Fibroblast of villous mesenchyme (primary cell): ENCODE results near the gene TLR9. TPM values are rescaled to one million over a fixed set of nuclear protein-coding genes. Genes with fewer than 3 reads are reported as not detected.

Experiments
- DNase-seq: peaks from one replicate; pipeline ENCODE4 v3.0.0-alpha.2; 2010; ENCODE audit warnings: low read depth
- H3K4me3 ChIP-seq: 2 replicates; pipeline ENCODE4 v1.5.1; 2011; ENCODE audit warnings: low read depth, mild to moderate bottlenecking, low read length
- total RNA-seq: library from RNA; depleted of rRNA; stranded (reverse); fragments of >200 nt; gene quantifications from 2 replicates; pipeline ENCODE4 v1.2.3, GENCODE V29; 2012
- TF ChIP-seq, protein P1 (sequence below): IDR thresholded peaks from 2 replicates; pipeline ENCODE4 v1.5.1; 2012; ENCODE audit warnings: low read depth, mild to moderate bottlenecking, low read length; ENCODE audit not compliant: insufficient read depth

TLR9 gene
- total RNA-seq, 1 donor, result not detected

DNA sequence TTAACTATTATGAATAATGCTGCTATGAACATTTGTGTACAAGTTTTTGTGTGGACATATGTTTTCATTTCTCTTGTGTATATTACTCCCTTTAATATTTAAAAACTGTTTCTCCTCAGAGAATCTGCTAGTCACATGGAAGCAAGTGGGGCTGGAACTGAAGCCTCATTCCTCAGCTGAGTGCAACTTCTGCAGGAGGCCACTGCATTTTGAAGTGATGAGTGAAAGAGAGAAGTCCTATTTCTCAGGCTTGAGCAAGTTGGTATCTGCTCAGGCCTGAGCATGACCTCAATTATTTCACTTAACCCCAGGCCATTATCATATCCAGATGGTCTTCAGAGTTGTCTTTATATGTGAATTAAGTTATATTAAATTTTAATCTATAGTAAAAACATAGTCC lies 11.5 kb downstream of the TLR9 start:
- TF ChIP-seq, protein P1, sequence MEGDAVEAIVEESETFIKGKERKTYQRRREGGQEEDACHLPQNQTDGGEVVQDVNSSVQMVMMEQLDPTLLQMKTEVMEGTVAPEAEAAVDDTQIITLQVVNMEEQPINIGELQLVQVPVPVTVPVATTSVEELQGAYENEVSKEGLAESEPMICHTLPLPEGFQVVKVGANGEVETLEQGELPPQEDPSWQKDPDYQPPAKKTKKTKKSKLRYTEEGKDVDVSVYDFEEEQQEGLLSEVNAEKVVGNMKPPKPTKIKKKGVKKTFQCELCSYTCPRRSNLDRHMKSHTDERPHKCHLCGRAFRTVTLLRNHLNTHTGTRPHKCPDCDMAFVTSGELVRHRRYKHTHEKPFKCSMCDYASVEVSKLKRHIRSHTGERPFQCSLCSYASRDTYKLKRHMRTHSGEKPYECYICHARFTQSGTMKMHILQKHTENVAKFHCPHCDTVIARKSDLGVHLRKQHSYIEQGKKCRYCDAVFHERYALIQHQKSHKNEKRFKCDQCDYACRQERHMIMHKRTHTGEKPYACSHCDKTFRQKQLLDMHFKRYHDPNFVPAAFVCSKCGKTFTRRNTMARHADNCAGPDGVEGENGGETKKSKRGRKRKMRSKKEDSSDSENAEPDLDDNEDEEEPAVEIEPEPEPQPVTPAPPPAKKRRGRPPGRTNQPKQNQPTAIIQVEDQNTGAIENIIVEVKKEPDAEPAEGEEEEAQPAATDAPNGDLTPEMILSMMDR, result no peak
- no peak overlapping the region for H3K4me3 ChIP-seq
- no peak for DNase-seq

DNA sequence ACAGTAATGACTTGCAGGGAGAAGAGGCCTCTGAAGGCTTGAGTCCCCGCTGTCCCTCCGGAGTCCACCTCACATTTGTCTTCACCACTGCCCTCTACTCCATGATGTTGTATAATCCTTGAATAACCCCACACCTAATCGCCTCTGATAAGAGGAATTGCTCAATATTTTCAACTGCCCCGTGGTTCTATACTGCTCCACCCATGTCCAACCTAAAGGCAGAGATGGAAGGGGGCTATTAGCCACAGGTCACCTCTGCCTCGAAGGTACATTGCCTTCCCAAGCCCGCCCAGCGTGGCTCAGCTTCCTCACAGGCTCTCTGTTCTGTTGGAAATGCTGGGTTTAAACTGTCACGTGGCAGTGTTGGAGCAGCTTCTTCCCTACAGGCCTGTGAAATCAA lies 12.4 kb downstream of the TLR9 start:
- TF ChIP-seq, protein P1, result no peak
- no peak for DNase-seq
- no peak overlapping the region for H3K4me3 ChIP-seq

DNA sequence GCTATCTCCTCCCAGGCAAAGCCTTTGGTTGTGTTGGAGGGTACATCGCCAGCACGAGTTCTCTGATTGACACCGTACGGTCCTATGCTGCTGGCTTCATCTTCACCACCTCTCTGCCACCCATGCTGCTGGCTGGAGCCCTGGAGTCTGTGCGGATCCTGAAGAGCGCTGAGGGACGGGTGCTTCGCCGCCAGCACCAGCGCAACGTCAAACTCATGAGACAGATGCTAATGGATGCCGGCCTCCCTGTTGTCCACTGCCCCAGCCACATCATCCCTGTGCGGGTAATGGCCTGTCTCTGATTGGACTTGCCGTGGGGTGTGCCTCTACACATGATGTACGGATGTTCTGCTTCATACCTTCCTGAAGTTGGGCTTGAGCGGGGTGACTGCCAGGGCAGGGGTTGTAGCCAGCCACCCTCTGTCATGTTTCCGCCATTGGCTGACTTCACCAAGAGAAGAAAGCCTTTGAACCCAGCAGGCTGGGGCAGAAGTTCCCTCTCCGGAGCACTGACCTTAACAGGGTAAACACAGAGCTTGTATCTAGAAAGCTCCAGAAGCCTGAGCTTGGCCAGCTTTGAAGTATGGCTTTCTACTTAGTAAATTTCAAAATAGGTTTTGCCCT lies 14.1 kb downstream of the TLR9 start:
- no peak for DNase-seq
- H3K4me3 ChIP-seq, result no peak overlapping the region
- TF ChIP-seq, protein P1, result no peak

DNA sequence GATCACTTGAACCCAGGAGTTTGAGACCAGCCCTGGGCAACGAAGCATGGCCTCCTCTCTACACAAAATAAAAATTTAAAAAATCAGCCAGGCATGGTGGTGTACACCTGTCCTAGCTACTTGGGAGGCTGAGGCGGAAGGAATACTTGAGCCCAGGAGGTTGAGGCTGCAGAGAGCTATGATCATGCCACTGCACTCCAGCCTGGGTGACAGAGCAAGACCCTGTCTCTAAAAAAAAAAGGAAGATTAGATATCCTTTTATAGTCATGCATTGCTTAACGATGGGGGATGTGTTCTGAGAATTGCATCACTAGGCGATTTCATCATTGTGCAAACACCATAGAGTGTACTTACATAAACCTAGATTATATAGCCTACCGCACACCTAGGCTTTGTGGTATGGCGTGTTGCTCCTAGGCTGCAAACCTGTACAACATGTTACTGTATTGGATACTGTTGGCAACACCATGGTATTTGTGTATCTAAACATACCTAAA lies 14.8 kb downstream of the TLR9 start:
- TF ChIP-seq, protein P1, result no peak
- peak; percentile 91 for DNase-seq
- H3K4me3 ChIP-seq, result no peak overlapping the region

DNA sequence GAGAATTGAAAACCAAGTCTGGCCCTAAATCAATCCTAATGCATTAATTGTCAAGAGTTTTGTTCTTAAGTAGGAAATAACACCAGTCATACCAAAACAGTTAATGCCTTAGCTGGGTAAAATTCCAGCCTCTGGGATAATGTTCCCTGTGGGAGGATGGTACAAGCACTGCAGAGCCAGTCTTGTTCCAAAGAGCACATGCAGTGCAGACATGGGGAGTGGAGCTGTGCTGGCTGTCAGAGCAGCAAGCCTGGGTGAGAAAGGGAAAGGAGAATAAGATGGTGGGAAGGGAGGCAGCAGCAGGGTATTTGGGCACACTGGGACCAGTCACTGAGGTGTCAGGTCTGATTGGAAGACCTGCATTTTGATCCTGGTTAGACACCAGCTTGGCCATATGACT lies 15.4 kb downstream of the TLR9 start:
- no peak for DNase-seq
- no peak overlapping the region for H3K4me3 ChIP-seq
- TF ChIP-seq, protein P1, result no peak

DNA sequence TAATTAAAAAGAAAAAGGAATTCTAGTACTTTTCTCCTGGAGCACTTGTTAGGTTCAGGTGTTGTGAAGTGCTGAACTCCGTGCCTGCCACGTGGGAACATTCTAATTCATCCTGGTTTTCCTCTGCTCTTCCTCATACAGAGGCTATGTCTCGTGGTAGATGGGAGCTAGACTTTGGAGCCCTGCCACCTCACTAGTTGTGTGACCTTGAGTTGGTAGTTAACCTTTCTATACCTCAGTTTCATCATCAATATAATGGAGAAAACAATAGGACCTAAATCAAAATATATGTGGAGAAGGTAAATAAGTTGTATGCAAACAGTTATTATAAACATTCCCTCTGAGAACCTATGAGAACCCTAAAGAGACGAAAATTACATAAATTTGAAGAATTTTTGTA lies 16.9 kb downstream of the TLR9 start:
- TF ChIP-seq, protein P1, result no peak
- H3K4me3 ChIP-seq, result no peak overlapping the region
- no peak for DNase-seq
